Measurements from ENCODE around the gene PCDHA3. TPM values are rescaled to one million over a fixed set of nuclear protein-coding genes. Genes with fewer than 3 reads are reported as not detected.
"Not testable (repeated sequence)": the region's sequence is repeated elsewhere in the genome, so short reads cannot be mapped to it uniquely, and the experiment has no call there.

The PCDHA3 gene
- total and polyA plus RNA-seq, 10 donors: 0.03 to 2.3 (median 0.49) TPM; not detected in 2

GRCh38 chr5:140827704-140828361, 27.0 kb downstream of the PCDHA3 start, which contains the start of gene PCDHA6:
Gene PCDHA6, plus strand, starts transcription at chr5:140827960. Its CDS starts 132 bp downstream, at chr5:140828092.
- H3K36me3 ChIP-seq: no peaks in the 10 kb centered on the region
- peak within 1 kb of the TSS in 2 of 8 donors; percentile 16 to 35 for H3K4me3 ChIP-seq
- 20 to 32% (median 23%) methylated on average over 25 to 27 of the region's 27 CpGs for WGBS, 5 donors
- TF ChIP-seq CTCF (IDR thresholded peaks at IDR 0.05 in 8 of 11, conservative IDR thresholded peaks at IDR 0.05 in 3 of 11): no peak
- no peak for TF ChIP-seq POLR2A (IDR thresholded peaks at IDR 0.05)
- TF ChIP-seq POLR2AphosphoS5 (IDR thresholded peaks at IDR 0.05): no peak
- intact Hi-C loops (cut with DNase I; ENCODE audit: low total_unique reads): no loop called here
- DNase-seq: no peak
- peaks cover 0 to 87% (median 8%) of the 10 kb centered on the region in 7 donors for H3K27me3 ChIP-seq (replicated peaks in 1 of 7)
- H3K9me3 ChIP-seq: peaks cover 0 to 91% (median 46%) of the 10 kb centered on the region in 8 donors
- no peaks in the 10 kb centered on the region for H3K4me1 ChIP-seq
- no peak within 1 kb of the TSS for H3K27ac ChIP-seq

GRCh38 chr5:140828362-140828737, 27.5 kb downstream of the PCDHA3 start:
- no peak for DNase-seq
- H3K4me3 ChIP-seq: peak overlapping the region in 2 of 8 donors; percentile 16 to 35
- no peaks in the 10 kb centered on the region for H3K4me1 ChIP-seq
- no peaks in the 10 kb centered on the region for H3K36me3 ChIP-seq
- no peak overlapping the region for H3K27ac ChIP-seq
- H3K27me3 ChIP-seq (replicated peaks in 1 of 7): peaks cover 0 to 87% (median 8%) of the 10 kb centered on the region in 7 donors
- no peak for TF ChIP-seq POLR2A (IDR thresholded peaks at IDR 0.05)
- no peak for TF ChIP-seq POLR2AphosphoS5 (IDR thresholded peaks at IDR 0.05)
- no peak for TF ChIP-seq CTCF (IDR thresholded peaks at IDR 0.05 in 8 of 11, conservative IDR thresholded peaks at IDR 0.05 in 3 of 11)
- H3K9me3 ChIP-seq: peaks cover 0 to 86% (median 41%) of the 10 kb centered on the region in 8 donors
- intact Hi-C loops (cut with DNase I; ENCODE audit: low total_unique reads): no loop called here
- WGBS, 5 donors: 22 to 39% (median 27%) methylated on average over 17 to 18 of the region's 18 CpGs

GRCh38 chr5:140829511-140830501, 28.9 kb downstream of the PCDHA3 start:
- H3K4me1 ChIP-seq; H3K4me3 ChIP-seq; intact Hi-C loops (cut with DNase I; ENCODE audit: low total_unique reads); H3K27ac ChIP-seq; H3K36me3 ChIP-seq: not testable (repeated sequence)
- WGBS, 5 donors: 42 to 56% (median 52%) methylated on average over 59 to 106 of the region's 106 CpGs
- H3K27me3 ChIP-seq (replicated peaks in 1 of 7): peaks cover 0 to 85% (median 9%) of the 10 kb centered on the region in 7 donors
- peaks cover 0 to 81% (median 37%) of the 10 kb centered on the region in 8 donors for H3K9me3 ChIP-seq
- DNase-seq: peak; percentile 62

- no peak within 1 kb of the TSS for H3K27ac ChIP-seq
- intact Hi-C loops (cut with DNase I; ENCODE audit: low total_unique reads): no loop called here
- H3K4me3 ChIP-seq: peak within 1 kb of the TSS in 1 of 8 donors; percentile 31
- H3K4me1 ChIP-seq: no peaks in the 10 kb centered on the region
- DNase-seq: no peak
- peaks cover 0 to 84% (median 4%) of the 10 kb centered on the region in 7 donors for H3K27me3 ChIP-seq (replicated peaks in 1 of 7)
- H3K9me3 ChIP-seq: peaks cover 2 to 63% (median 35%) of the 10 kb centered on the region in 8 donors
- no peaks in the 10 kb centered on the region for H3K36me3 ChIP-seq
- TF ChIP-seq CTCF (IDR thresholded peaks at IDR 0.05 in 8 of 11, conservative IDR thresholded peaks at IDR 0.05 in 3 of 11) (no peak), POLR2AphosphoS5 (IDR thresholded peaks at IDR 0.05) (no peak), POLR2A (IDR thresholded peaks at IDR 0.05) (no peak)
- 9 to 24% (median 13%) methylated on average over 8 of the region's 8 CpGs for WGBS, 5 donors
Observed at GRCh38 chr5:140833993-140834392, 33.1 kb downstream of the PCDHA3 start, which contains the start of gene PCDHA7. Gene PCDHA7, plus strand, starts transcription at chr5:140834269. Its CDS starts 115 bp downstream, at chr5:140834384.

GRCh38 chr5:140834439-140835008, 33.7 kb downstream of the PCDHA3 start:
- H3K27ac ChIP-seq; H3K36me3 ChIP-seq; H3K4me1 ChIP-seq; intact Hi-C loops (cut with DNase I; ENCODE audit: low total_unique reads); DNase-seq: not testable (repeated sequence)
- WGBS, 5 donors: 19 to 47% (median 30%) methylated on average over 23 to 29 of the region's 38 CpGs
- Histone ChIP-seq H3K27me3 (replicated peaks in 1 of 7) (peaks cover 0 to 84% (median 4%) of the 10 kb centered on the region in 7 donors), H3K4me3 (peak overlapping the region in 1 of 8 donors; percentile 31), H3K9me3 (peaks cover 2 to 62% (median 30%) of the 10 kb centered on the region in 8 donors)

Data from spleen (tissue), 11 donors.